ENCODE measurements around the gene MEOX1.

The MEOX1 gene

GRCh38 chr17:43620581-43620980 lies 41.1 kb downstream of the MEOX1 start:
- no peak overlapping the region for H3K9ac ChIP-seq (ENCODE audit: low read length)
- H3K79me2 ChIP-seq (ENCODE audit: insufficient read depth, low read length), result no peaks in the 10 kb centered on the region
- H3K4me2 ChIP-seq (ENCODE audit: low read depth, low read length, poor library complexity, severe bottlenecking), result no peak overlapping the region
- H3F3A ChIP-seq (ENCODE audit: insufficient read depth), result no peaks in the 10 kb centered on the region
- no peak overlapping the region for H2AFZ ChIP-seq (ENCODE audit: low read depth, low read length, severe bottlenecking)
- no peaks in the 10 kb centered on the region for H3K9me2 ChIP-seq (replicated peaks; ENCODE audit: insufficient read depth, low read length)
- H3K36me3 ChIP-seq (ENCODE audit: low read length), result no peaks in the 10 kb centered on the region
- no peaks in the 10 kb centered on the region for H3K9me3 ChIP-seq (ENCODE audit: insufficient read depth, low read length)
- no peak for TF ChIP-seq EZH2phosphoT487 (conservative IDR thresholded peaks at IDR 0.05; ENCODE audit: low read length)
- TF ChIP-seq, protein P1, sequence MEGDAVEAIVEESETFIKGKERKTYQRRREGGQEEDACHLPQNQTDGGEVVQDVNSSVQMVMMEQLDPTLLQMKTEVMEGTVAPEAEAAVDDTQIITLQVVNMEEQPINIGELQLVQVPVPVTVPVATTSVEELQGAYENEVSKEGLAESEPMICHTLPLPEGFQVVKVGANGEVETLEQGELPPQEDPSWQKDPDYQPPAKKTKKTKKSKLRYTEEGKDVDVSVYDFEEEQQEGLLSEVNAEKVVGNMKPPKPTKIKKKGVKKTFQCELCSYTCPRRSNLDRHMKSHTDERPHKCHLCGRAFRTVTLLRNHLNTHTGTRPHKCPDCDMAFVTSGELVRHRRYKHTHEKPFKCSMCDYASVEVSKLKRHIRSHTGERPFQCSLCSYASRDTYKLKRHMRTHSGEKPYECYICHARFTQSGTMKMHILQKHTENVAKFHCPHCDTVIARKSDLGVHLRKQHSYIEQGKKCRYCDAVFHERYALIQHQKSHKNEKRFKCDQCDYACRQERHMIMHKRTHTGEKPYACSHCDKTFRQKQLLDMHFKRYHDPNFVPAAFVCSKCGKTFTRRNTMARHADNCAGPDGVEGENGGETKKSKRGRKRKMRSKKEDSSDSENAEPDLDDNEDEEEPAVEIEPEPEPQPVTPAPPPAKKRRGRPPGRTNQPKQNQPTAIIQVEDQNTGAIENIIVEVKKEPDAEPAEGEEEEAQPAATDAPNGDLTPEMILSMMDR (IDR thresholded peaks at IDR 0.05; ENCODE audit: insufficient read depth, low read length, poor library complexity, severe bottlenecking), result no peak
- H3K27me3 ChIP-seq (ENCODE audit: low read length), result no peaks in the 10 kb centered on the region
- H3K4me3 ChIP-seq (ENCODE audit: insufficient read depth, low read length, poor library complexity, severe bottlenecking), result no peak overlapping the region
- H4K20me1 ChIP-seq (ENCODE audit: low read depth, low read length), result no peaks in the 10 kb centered on the region
- no peak overlapping the region for H3K27ac ChIP-seq (ENCODE audit: low read depth, low read length)

GRCh38 chr17:43620147-43620546 lies 41.6 kb downstream of the MEOX1 start:
- Histone ChIP-seq H3K79me2 (ENCODE audit: insufficient read depth, low read length) (no peaks in the 10 kb centered on the region), H3F3A (ENCODE audit: insufficient read depth) (no peaks in the 10 kb centered on the region), H2AFZ (ENCODE audit: low read depth, low read length, severe bottlenecking) (no peak overlapping the region), H3K36me3 (ENCODE audit: low read length) (no peaks in the 10 kb centered on the region), H3K9me2 (replicated peaks; ENCODE audit: insufficient read depth, low read length) (no peaks in the 10 kb centered on the region), H3K9me3 (ENCODE audit: insufficient read depth, low read length) (no peaks in the 10 kb centered on the region), H4K20me1 (ENCODE audit: low read depth, low read length) (no peaks in the 10 kb centered on the region), H3K4me2 (ENCODE audit: low read depth, low read length, poor library complexity, severe bottlenecking) (no peak overlapping the region), H3K4me3 (ENCODE audit: insufficient read depth, low read length, poor library complexity, severe bottlenecking) (no peak overlapping the region), H3K9ac (ENCODE audit: low read length) (no peak overlapping the region), H3K27ac (ENCODE audit: low read depth, low read length) (no peak overlapping the region), H3K27me3 (ENCODE audit: low read length) (no peaks in the 10 kb centered on the region)
- no peak for TF ChIP-seq EZH2phosphoT487 (conservative IDR thresholded peaks at IDR 0.05; ENCODE audit: low read length)
- TF ChIP-seq, protein P1 (IDR thresholded peaks at IDR 0.05; ENCODE audit: insufficient read depth, low read length, poor library complexity, severe bottlenecking), result no peak

DNA sequence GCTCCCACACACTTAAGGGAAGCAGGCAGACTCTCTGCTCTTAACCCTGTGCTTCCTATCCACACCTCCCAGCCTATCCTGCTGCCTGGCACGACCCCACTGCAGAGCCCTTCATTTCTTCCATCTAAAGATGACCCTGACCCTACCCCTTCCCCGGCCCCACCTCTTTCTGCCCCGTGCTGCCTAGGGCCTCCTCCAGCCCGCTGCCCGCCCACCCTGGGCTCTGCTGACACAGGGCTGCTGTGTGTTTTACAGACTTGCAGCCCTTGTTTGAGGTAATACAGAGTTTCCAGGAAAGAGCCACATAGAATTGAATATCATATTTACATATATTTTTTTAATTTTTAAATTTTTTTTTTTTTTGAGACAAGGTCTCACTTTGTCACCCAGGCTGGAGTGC lies 42.0 kb downstream of the MEOX1 start:
- TF ChIP-seq EZH2phosphoT487 (conservative IDR thresholded peaks at IDR 0.05; ENCODE audit: low read length), result no peak
- TF ChIP-seq, protein P1 (IDR thresholded peaks at IDR 0.05; ENCODE audit: insufficient read depth, low read length, poor library complexity, severe bottlenecking), result no peak
- Histone ChIP-seq H3K79me2 (ENCODE audit: insufficient read depth, low read length) (no peaks in the 10 kb centered on the region), H3K9ac (ENCODE audit: low read length) (no peak overlapping the region)

More for the DNA sequence above, 42.0 kb downstream of the MEOX1 start:
- Histone ChIP-seq H3K4me3 (ENCODE audit: insufficient read depth, low read length, poor library complexity, severe bottlenecking) (no peak overlapping the region), H3K36me3 (ENCODE audit: low read length) (no peaks in the 10 kb centered on the region), H3K9me3 (ENCODE audit: insufficient read depth, low read length) (no peaks in the 10 kb centered on the region), H3F3A (ENCODE audit: insufficient read depth) (no peaks in the 10 kb centered on the region), H4K20me1 (ENCODE audit: low read depth, low read length) (no peaks in the 10 kb centered on the region), H3K4me2 (ENCODE audit: low read depth, low read length, poor library complexity, severe bottlenecking) (no peak overlapping the region), H3K27me3 (ENCODE audit: low read length) (no peaks in the 10 kb centered on the region), H2AFZ (ENCODE audit: low read depth, low read length, severe bottlenecking) (no peak overlapping the region), H3K27ac (ENCODE audit: low read depth, low read length) (no peak overlapping the region), H3K9me2 (replicated peaks; ENCODE audit: insufficient read depth, low read length) (no peaks in the 10 kb centered on the region)

Data from SU-DHL-6 (cell line).